Endodermal cell (in vitro differentiated cells): ENCODE data around the gene FRMPD4. TPM values are rescaled to one million over a fixed set of nuclear protein-coding genes. Genes with fewer than 3 reads are reported as not detected.

Experiments used
- DNase-seq: peaks from one replicate; pipeline ENCODE4 v3.0.0-alpha.2; 2017
- H3K27ac ChIP-seq: 2 replicates; pipeline ENCODE4 v1.5.1; 2013; ENCODE audit warnings: mild to moderate bottlenecking, low read depth, low read length, moderate library complexity
- H3K27me3 ChIP-seq: 2 replicates; pipeline ENCODE4 v1.6.1; 2013; ENCODE audit warnings: mild to moderate bottlenecking, low read length, moderate library complexity; ENCODE audit not compliant: insufficient read depth, control insufficient read depth, poor library complexity, severe bottlenecking
- H3K36me3 ChIP-seq: 2 replicates; pipeline ENCODE4 v1.7.0; 2013; ENCODE audit warnings: mild to moderate bottlenecking, low read length, moderate library complexity; ENCODE audit not compliant: control insufficient read depth, insufficient read depth
- H3K4me1 ChIP-seq: one replicate; pipeline ENCODE4 v1.7.0; 2013; ENCODE audit warnings: low read length; ENCODE audit not compliant: control insufficient read depth, insufficient read depth
- H3K4me3 ChIP-seq: 2 replicates; pipeline ENCODE4 v1.5.1; 2013; ENCODE audit warnings: mild to moderate bottlenecking, low read length, moderate library complexity
- H3K9ac ChIP-seq: 2 replicates; pipeline ENCODE4 v1.6.1; 2013; ENCODE audit warnings: mild to moderate bottlenecking, low read length, moderate library complexity; ENCODE audit not compliant: poor library complexity, severe bottlenecking; ENCODE audit errors: extremely low read depth
- H3K9me3 ChIP-seq: 2 replicates; pipeline ENCODE4 v1.6.1; 2013; ENCODE audit warnings: mild to moderate bottlenecking, low read length, moderate library complexity; ENCODE audit not compliant: control insufficient read depth
- H3K27ac Mint-ChIP-seq: 2 replicates; pipeline ENCODE4 v1.8.0; 2020; ENCODE audit warnings: mixed read lengths
- H3K27me3 Mint-ChIP-seq: 2 replicates; pipeline ENCODE4 v1.8.0; 2021; ENCODE audit warnings: mild to moderate bottlenecking, mixed read lengths; ENCODE audit not compliant: insufficient read depth
- H3K36me3 Mint-ChIP-seq: 2 replicates; pipeline ENCODE4 v1.8.0; 2020; ENCODE audit warnings: low read depth, mixed read lengths
- H3K4me1 Mint-ChIP-seq: 2 replicates; pipeline ENCODE4 v1.8.0; 2020; ENCODE audit warnings: mixed read lengths
- H3K4me3 Mint-ChIP-seq: 2 replicates; pipeline ENCODE4 v1.8.0; 2020; ENCODE audit warnings: mild to moderate bottlenecking, moderate library complexity, mixed read lengths
- H3K9me3 Mint-ChIP-seq: 2 replicates; pipeline ENCODE4 v1.8.0; 2020; ENCODE audit warnings: mild to moderate bottlenecking, mixed read lengths
- WGBS, 2 experiments: methylation state at CpG; one replicate each; pipeline versions ENCODE4 v1.1.5 to v1.1.7; 2013; ENCODE audit warnings: missing lambda C conversion rate in 2 of 2, mixed read lengths in 1 of 2; ENCODE audit not compliant: insufficient coverage in 1 of 2, insufficient read length in 1 of 2; 5-methylcytosine and 5-hydroxymethylcytosine counted together
- total RNA-seq, 2 donors: library from RNA; stranded (reverse); fragmentation: NEBNext Ultra II Directional in 1 of 2; extraction: Animal tissue kit (Norgen Biotek cat#: 25700) in 1 of 2; gene quantifications; 2 replicates in 1 of 2; 3 replicates in 1 of 2; pipeline ENCODE4 v1.2.1, GENCODE V29; 2021
- TF ChIP-seq, protein P1 (sequence below): fragments of 200-600 bp; sonication (generic); conservative IDR thresholded peaks from 2 replicates; pipeline ENCODE4 v1.5.0; 2021; ENCODE audit warnings: antibody characterized with exemption, mild to moderate bottlenecking

FRMPD4 gene
- total RNA-seq, 2 donors from 2014 or later: 0.09 to 0.81 TPM

DNA sequence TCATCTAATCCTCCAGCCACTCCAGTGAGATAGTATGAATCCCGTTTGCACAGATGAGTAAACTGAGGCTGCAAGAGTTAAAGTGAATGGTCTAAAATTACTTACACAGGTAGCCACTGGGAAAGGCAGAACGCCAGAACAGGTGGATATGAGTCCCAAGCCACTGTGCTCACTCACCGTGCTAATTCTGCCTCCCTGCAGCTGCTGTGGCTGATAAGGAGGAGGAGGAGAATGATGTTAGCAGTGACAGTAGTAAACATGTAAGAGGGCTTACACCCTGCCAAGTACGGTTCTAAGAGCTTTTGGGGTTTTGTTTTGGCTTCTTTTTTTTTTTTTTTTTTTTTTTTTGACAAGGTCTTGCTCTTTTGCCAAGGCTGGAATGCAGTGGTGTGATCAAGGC, 562.5 kb downstream of the FRMPD4 start:
- TF ChIP-seq, protein P1, sequence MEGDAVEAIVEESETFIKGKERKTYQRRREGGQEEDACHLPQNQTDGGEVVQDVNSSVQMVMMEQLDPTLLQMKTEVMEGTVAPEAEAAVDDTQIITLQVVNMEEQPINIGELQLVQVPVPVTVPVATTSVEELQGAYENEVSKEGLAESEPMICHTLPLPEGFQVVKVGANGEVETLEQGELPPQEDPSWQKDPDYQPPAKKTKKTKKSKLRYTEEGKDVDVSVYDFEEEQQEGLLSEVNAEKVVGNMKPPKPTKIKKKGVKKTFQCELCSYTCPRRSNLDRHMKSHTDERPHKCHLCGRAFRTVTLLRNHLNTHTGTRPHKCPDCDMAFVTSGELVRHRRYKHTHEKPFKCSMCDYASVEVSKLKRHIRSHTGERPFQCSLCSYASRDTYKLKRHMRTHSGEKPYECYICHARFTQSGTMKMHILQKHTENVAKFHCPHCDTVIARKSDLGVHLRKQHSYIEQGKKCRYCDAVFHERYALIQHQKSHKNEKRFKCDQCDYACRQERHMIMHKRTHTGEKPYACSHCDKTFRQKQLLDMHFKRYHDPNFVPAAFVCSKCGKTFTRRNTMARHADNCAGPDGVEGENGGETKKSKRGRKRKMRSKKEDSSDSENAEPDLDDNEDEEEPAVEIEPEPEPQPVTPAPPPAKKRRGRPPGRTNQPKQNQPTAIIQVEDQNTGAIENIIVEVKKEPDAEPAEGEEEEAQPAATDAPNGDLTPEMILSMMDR: no peak
- H3K4me1 ChIP-seq: no peaks in the 10 kb centered on the region
- DNase-seq: no peak
- H3K9me3 ChIP-seq: no peaks in the 10 kb centered on the region
- no peaks in the 10 kb centered on the region for H3K27me3 Mint-ChIP-seq
- H3K9me3 Mint-ChIP-seq: peaks cover 10% of the 10 kb centered on the region
- 87% methylated on average over 4 of the region's 4 CpGs; no CpG with 5 or more reads in 1 of the 2 experiments for WGBS, 2 experiments
- H3K4me3 Mint-ChIP-seq: no peak overlapping the region
- no peaks in the 10 kb centered on the region for H3K4me1 Mint-ChIP-seq
- no peaks in the 10 kb centered on the region for H3K36me3 Mint-ChIP-seq
- no peak overlapping the region for H3K4me3 ChIP-seq
- no peaks in the 10 kb centered on the region for H3K36me3 ChIP-seq
- no peak overlapping the region for H3K27ac ChIP-seq
- no peak overlapping the region for H3K27ac Mint-ChIP-seq
- H3K9ac ChIP-seq: no peak overlapping the region
- no peaks in the 10 kb centered on the region for H3K27me3 ChIP-seq

DNA sequence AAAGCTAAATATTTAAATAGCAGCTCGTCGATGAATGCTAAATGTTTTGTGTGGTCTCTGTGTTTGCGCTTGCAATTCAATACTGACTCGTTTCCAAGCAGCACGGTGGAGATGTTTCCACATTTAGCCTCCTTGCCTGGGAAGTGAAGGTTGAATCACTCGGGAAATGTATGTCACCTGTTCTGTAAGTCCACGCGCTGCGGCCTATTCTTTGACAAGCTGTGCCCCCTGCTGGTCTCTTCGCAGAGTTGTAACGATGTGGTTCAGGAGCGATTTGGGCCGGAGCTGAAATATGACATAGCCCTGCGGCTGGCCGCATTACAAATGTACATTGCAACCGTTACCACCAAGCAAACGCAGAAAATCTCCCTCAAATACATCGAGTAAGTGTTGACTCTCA, 563.4 kb downstream of the FRMPD4 start:
- 41 to 90% methylated on average over 3 to 18 of the region's 18 CpGs for WGBS, 2 experiments
- H3K36me3 Mint-ChIP-seq: no peaks in the 10 kb centered on the region
- H3K4me1 ChIP-seq: no peaks in the 10 kb centered on the region

GRCh38 chrX:12702509-12703091, 564.3 kb downstream of the FRMPD4 start:
- H3K27ac ChIP-seq: no peak overlapping the region
- H3K4me1 ChIP-seq: no peaks in the 10 kb centered on the region
- H3K9me3 ChIP-seq: no peaks in the 10 kb centered on the region
- TF ChIP-seq, protein P1: peak; percentile 72
- H3K27me3 ChIP-seq: no peaks in the 10 kb centered on the region
- no peaks in the 10 kb centered on the region for H3K27me3 Mint-ChIP-seq
- no peak overlapping the region for H3K9ac ChIP-seq
- no peak overlapping the region for H3K4me3 ChIP-seq
- H3K36me3 ChIP-seq: no peaks in the 10 kb centered on the region
- H3K36me3 Mint-ChIP-seq: no peaks in the 10 kb centered on the region
- no peak overlapping the region for H3K4me3 Mint-ChIP-seq
- H3K9me3 Mint-ChIP-seq: peaks cover 8% of the 10 kb centered on the region
- DNase-seq: peak; percentile 64
- no peaks in the 10 kb centered on the region for H3K4me1 Mint-ChIP-seq
- H3K27ac Mint-ChIP-seq: no peak overlapping the region
- 95% methylated on average over 3 of the region's 3 CpGs; no CpG with 5 or more reads in 1 of the 2 experiments for WGBS, 2 experiments

More for the DNA sequence above, 563.4 kb downstream of the FRMPD4 start:
- Mint-ChIP-seq H3K27ac (no peak overlapping the region), H3K27me3 (no peaks in the 10 kb centered on the region), H3K4me3 (no peak overlapping the region), H3K4me1 (no peaks in the 10 kb centered on the region), H3K9me3 (peaks cover 9% of the 10 kb centered on the region)
- H3K36me3 ChIP-seq: no peaks in the 10 kb centered on the region
- H3K4me3 ChIP-seq: no peak overlapping the region
- H3K27me3 ChIP-seq: no peaks in the 10 kb centered on the region
- no peaks in the 10 kb centered on the region for H3K9me3 ChIP-seq
- peak; percentile 79 for DNase-seq
- TF ChIP-seq, protein P1: peak; percentile 76
- H3K27ac ChIP-seq: no peak overlapping the region
- H3K9ac ChIP-seq: no peak overlapping the region
